Astrocyte (in vitro differentiated cells and primary cell): ENCODE results near the gene HMCN1.

ENCODE experiments used
- CTCF ChIP-seq: IDR thresholded peaks from 2 replicates; pipeline ENCODE4 v1.5.1; 2011; ENCODE audit warnings: low read depth, mild to moderate bottlenecking, inconsistent platforms, low read length, moderate library complexity; ENCODE audit not compliant: insufficient read depth
- EZH2 ChIP-seq: IDR thresholded peaks from 2 replicates; pipeline ENCODE4 v1.6.1; 2012; ENCODE audit warnings: mild to moderate bottlenecking, low read length, inconsistent platforms; ENCODE audit not compliant: insufficient read depth

- TF ChIP-seq CTCF, result no peak
- TF ChIP-seq EZH2, result no peak
These were observed 449.9 kb downstream of the HMCN1 start for GRCh38 chr1:186183970-186184628.
